GM18519 (cell line): ENCODE measurements around the gene SAP30BP.

Experiments
- ATAC-seq: cut with Tn5 transposase; IDR thresholded peaks from one replicate; pipeline ENCODE4 v1.9.1; 2021; ENCODE audit warnings: mild to moderate bottlenecking, moderate library complexity; ENCODE audit not compliant: unreplicated experiment, low FRiP score

The SAP30BP gene

GRCh38 chr17:75666959-75667790, at the start of gene SAP30BP, which contains the start of gene RECQL5:
Gene SAP30BP, plus strand, starts transcription at chr17:75667338. Its CDS starts 35 bp downstream, at chr17:75667373.
Gene RECQL5, minus strand, starts transcription at chr17:75667154. Its CDS starts 597 bp downstream, at chr17:75666557.
- peak; percentile 46 for ATAC-seq

GRCh38 chr17:75617675-75618074, 49.5 kb upstream of the SAP30BP start:
- ATAC-seq, result no peak

- no peak for ATAC-seq
These were observed 47.4 kb upstream of the SAP30BP start for GRCh38 chr17:75619506-75620431.

GRCh38 chr17:75621489-75621888, 45.6 kb upstream of the SAP30BP start:
- ATAC-seq, result no peak

GRCh38 chr17:75622076-75622475, 45.1 kb upstream of the SAP30BP start:
- ATAC-seq, result no peak

GRCh38 chr17:75622771-75623273, 44.3 kb upstream of the SAP30BP start:
- ATAC-seq, result no peak

- ATAC-seq, result no peak
These were observed 43.8 kb upstream of the SAP30BP start for GRCh38 chr17:75623386-75623785.

- no peak for ATAC-seq
These were observed 43.1 kb upstream of the SAP30BP start for GRCh38 chr17:75624021-75624420.

- ATAC-seq, result no peak
These were observed 42.3 kb upstream of the SAP30BP start for GRCh38 chr17:75624714-75625345.

- no peak for ATAC-seq
These were observed 41.2 kb upstream of the SAP30BP start for GRCh38 chr17:75625813-75626486.

- ATAC-seq, result no peak
These were observed 40.6 kb upstream of the SAP30BP start for GRCh38 chr17:75626496-75627038.

- no peak for ATAC-seq
These were observed 40.0 kb upstream of the SAP30BP start for GRCh38 chr17:75627094-75627493.

GRCh38 chr17:75628425-75628824, 38.7 kb upstream of the SAP30BP start:
- no peak for ATAC-seq

GRCh38 chr17:75629157-75629556, 38.0 kb upstream of the SAP30BP start:
- no peak for ATAC-seq

GRCh38 chr17:75630071-75630917, 36.8 kb upstream of the SAP30BP start:
- ATAC-seq, result no peak

- ATAC-seq, result no peak
These were observed 35.8 kb upstream of the SAP30BP start for GRCh38 chr17:75631353-75631752.

- ATAC-seq, result no peak
These were observed 34.7 kb upstream of the SAP30BP start for GRCh38 chr17:75632428-75632827.

GRCh38 chr17:75632863-75633485, 34.2 kb upstream of the SAP30BP start, which contains the start of gene SMIM5:
Gene SMIM5, plus strand, starts transcription at chr17:75633434. Its CDS starts 6,768 bp downstream, at chr17:75640202.
- ATAC-seq, result no peak
